ENCODE results near the gene DHRS3. TPM values are rescaled to one million over a fixed set of nuclear protein-coding genes. Genes with fewer than 3 reads are reported as not detected.
A peak's percentile ranks its signal among the peaks of the same experiment; 100 is the strongest.

The DHRS3 gene
- total RNA-seq, 1 donor from 2014 or later, result 31.9 TPM

DNA sequence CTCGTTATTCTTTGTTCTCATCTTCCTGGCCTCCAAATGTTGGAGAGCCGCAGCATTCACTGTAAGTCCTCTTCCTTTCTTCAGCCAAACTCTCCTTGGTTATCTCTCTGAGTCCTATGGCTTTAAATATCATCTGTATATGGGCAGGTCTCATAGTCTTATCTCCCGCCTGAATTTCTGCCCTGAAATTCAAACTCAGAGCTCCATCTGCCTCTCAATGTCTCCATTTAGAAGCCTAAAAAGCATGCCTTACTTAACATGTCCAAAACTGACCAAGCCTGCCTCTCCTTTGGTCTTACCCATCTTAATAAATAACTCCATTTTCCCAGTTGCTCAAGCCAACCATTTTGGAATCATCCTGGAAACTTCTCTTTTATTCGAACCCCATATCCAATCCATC is 80.7 kb downstream of the DHRS3 start:
- Mint-ChIP-seq H3K27ac (ENCODE audit: unreplicated experiment) (no peak overlapping the region), H3K36me3 (ENCODE audit: low read depth) (peaks cover 10% of the 10 kb centered on the region)
- TF ChIP-seq, protein P1, sequence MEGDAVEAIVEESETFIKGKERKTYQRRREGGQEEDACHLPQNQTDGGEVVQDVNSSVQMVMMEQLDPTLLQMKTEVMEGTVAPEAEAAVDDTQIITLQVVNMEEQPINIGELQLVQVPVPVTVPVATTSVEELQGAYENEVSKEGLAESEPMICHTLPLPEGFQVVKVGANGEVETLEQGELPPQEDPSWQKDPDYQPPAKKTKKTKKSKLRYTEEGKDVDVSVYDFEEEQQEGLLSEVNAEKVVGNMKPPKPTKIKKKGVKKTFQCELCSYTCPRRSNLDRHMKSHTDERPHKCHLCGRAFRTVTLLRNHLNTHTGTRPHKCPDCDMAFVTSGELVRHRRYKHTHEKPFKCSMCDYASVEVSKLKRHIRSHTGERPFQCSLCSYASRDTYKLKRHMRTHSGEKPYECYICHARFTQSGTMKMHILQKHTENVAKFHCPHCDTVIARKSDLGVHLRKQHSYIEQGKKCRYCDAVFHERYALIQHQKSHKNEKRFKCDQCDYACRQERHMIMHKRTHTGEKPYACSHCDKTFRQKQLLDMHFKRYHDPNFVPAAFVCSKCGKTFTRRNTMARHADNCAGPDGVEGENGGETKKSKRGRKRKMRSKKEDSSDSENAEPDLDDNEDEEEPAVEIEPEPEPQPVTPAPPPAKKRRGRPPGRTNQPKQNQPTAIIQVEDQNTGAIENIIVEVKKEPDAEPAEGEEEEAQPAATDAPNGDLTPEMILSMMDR (IDR thresholded peaks at IDR 0.05), result no peak

DNA sequence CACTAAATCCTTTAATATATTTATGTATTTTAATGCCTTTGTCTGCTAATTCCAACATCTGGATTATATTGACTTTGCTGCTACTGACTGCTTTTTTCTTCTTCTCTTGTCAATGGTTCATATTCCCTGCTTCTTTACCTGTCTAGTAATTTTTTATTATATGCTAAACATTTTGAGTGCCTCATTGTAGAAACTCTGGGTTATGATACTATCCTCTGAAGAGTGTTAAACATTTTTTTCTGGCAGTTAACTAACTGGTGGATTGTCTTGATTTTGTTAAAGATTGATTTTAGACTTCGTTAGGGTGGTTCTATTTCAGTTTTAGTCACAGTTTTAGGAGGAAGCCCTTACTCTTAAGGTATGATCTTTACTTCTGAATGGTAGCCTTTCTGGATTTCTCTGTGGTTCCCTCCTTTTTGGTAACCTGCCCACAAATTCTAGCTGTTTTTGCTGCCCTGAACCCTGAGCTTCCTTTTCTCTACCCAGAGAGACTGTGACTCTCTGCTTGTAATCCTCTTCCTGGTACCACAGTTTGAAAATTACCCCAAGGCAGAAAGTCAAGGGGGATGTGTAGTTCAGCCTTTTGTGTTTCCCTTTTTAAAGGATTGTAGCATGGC is 81.9 kb downstream of the DHRS3 start:
- H3K9me3 Mint-ChIP-seq (ENCODE audit: low read depth), result peaks cover 16% of the 10 kb centered on the region

More for the DNA sequence above, 80.7 kb downstream of the DHRS3 start:
- Mint-ChIP-seq H3K27me3 (ENCODE audit: low read depth) (no peaks in the 10 kb centered on the region), H3K4me3 (ENCODE audit: unreplicated experiment) (no peak overlapping the region), H3K9me3 (ENCODE audit: low read depth) (peaks cover 16% of the 10 kb centered on the region), H3K4me1 (ENCODE audit: low read depth) (peaks cover 25% of the 10 kb centered on the region)
- no peak for DNase-seq (ENCODE audit: low spot score)

DNA sequence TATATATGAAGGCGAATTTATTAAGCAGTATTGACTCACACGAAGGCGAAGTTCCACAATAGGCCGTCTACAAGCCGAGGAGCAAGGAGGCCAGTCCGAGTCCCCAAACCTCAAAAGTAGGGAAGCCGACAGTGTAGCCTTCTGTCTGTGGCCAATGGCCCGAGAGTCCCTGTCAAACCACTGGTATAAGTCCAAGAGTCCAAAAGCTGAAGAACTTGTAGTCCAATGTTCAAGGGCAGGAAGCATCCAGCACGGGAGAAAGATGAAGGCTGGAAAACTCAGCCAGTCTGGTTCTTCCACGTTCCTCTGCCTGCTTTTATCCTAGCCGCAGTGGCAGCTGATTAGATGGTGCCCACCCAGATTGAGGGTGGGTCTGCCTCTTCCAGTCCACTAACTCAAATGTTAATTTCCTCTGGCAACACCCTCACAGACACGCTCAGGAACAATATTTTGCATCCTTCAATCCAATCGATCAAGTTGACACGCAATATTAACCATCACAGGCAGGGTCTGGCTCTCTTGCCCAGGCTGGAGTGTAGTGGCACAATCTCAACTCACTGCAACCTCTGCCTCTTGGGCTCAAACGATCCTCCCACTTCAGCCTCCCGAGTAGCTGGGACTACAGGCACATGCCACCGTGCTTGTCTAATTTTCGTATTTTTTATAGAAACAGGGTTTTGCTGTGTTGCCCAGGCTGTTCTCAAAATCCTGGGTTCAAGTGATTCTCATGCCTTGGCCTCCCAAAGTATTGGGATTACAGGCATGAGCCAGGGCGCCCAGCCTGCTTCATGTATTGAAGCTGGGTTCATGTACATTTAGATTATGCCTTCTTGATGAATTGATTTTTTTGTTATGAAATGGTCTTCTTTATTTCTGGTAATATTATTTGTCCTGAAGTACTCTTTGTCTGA is 85.3 kb downstream of the DHRS3 start:
- Mint-ChIP-seq H3K4me3 (ENCODE audit: unreplicated experiment) (no peak overlapping the region), H3K36me3 (ENCODE audit: low read depth) (peaks cover 9% of the 10 kb centered on the region), H3K27ac (ENCODE audit: unreplicated experiment) (no peak overlapping the region)

More for the DNA sequence above, 81.9 kb downstream of the DHRS3 start:
- H3K4me1 Mint-ChIP-seq (ENCODE audit: low read depth), result peaks cover 17% of the 10 kb centered on the region
- peaks cover 10% of the 10 kb centered on the region for H3K36me3 Mint-ChIP-seq (ENCODE audit: low read depth)
- no peak overlapping the region for H3K4me3 Mint-ChIP-seq (ENCODE audit: unreplicated experiment)
- H3K27me3 Mint-ChIP-seq (ENCODE audit: low read depth), result no peaks in the 10 kb centered on the region
- no peak for DNase-seq (ENCODE audit: low spot score)
- H3K27ac Mint-ChIP-seq (ENCODE audit: unreplicated experiment), result no peak overlapping the region
- TF ChIP-seq, protein P1 (IDR thresholded peaks at IDR 0.05), result no peak

DNA sequence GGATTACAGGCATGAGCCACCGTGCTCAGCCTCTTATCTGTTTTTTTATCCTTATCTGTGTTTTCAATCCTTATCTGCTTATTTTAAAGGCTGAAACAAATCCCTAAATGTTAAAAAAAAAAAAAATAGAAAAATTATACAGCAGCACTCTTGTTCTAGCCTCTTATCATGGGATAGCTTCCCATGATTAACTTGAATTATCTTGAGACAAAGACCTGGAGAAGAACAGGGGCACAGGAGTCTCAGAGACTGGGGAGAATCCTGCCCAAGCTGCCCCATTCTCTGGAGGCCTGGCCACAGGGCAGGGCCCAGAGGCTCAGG is 86.9 kb downstream of the DHRS3 start:
- H3K4me3 Mint-ChIP-seq (ENCODE audit: unreplicated experiment), result no peak overlapping the region
- peaks cover 9% of the 10 kb centered on the region for H3K9me3 Mint-ChIP-seq (ENCODE audit: low read depth)
- DNase-seq (ENCODE audit: low spot score), result no peak
- H3K36me3 Mint-ChIP-seq (ENCODE audit: low read depth), result peaks cover 3% of the 10 kb centered on the region
- no peak overlapping the region for H3K27ac Mint-ChIP-seq (ENCODE audit: unreplicated experiment)
- H3K27me3 Mint-ChIP-seq (ENCODE audit: low read depth), result no peaks in the 10 kb centered on the region
- H3K4me1 Mint-ChIP-seq (ENCODE audit: low read depth), result no peaks in the 10 kb centered on the region
- TF ChIP-seq, protein P1 (IDR thresholded peaks at IDR 0.05), result no peak

More for the DNA sequence above, 85.3 kb downstream of the DHRS3 start:
- Mint-ChIP-seq H3K4me1 (ENCODE audit: low read depth) (no peaks in the 10 kb centered on the region), H3K9me3 (ENCODE audit: low read depth) (peaks cover 16% of the 10 kb centered on the region), H3K27me3 (ENCODE audit: low read depth) (no peaks in the 10 kb centered on the region)
- DNase-seq (ENCODE audit: low spot score), result peak; percentile 22
- TF ChIP-seq, protein P1 (IDR thresholded peaks at IDR 0.05), result no peak

DNA sequence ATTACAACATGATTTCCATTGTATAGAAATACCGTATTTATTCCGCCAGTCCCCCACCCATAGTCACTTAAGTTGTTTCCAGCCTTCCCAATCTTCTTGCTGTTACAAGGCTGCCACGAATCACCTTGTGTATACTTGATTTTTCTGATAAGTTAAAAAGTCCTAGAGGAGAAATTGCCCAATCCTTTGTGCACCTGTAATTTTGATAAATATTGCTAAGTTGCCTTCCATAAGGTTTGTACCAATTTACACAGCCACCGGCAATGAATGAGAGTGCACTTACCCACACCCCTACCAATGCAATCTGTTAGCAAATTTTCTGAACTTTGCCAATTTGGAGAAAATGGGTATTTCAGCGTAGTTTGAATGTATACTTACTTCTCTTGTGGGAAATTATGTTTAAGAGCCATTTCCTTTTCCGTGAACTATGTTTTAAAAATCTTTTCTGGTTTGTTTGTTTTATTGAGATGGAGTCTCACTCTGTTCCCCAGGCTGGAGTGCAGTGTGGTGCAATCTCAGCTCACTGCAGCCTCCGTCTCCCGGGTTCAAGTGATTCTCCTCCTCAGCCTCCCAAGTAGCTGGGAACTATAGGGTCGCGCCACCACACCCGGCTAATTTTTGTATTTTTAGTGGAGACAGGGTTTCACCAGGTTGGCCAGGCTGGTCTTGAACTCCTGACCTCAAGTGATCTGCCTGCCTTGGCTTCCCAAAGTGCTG is 87.4 kb downstream of the DHRS3 start:
- no peaks in the 10 kb centered on the region for H3K27me3 Mint-ChIP-seq (ENCODE audit: low read depth)
- H3K4me3 Mint-ChIP-seq (ENCODE audit: unreplicated experiment), result no peak overlapping the region
- H3K9me3 Mint-ChIP-seq (ENCODE audit: low read depth), result peaks cover 5% of the 10 kb centered on the region
- peaks cover 3% of the 10 kb centered on the region for H3K4me1 Mint-ChIP-seq (ENCODE audit: low read depth)
- peak; percentile 14 for DNase-seq (ENCODE audit: low spot score)
- TF ChIP-seq, protein P1 (IDR thresholded peaks at IDR 0.05), result no peak
- H3K27ac Mint-ChIP-seq (ENCODE audit: unreplicated experiment), result no peak overlapping the region
- H3K36me3 Mint-ChIP-seq (ENCODE audit: low read depth), result peaks cover 3% of the 10 kb centered on the region

All from chondrocyte (in vitro differentiated cells).